Measurements from ENCODE around the gene DNAJA4. TPM values are rescaled to one million over a fixed set of nuclear protein-coding genes. Genes with fewer than 3 reads are reported as not detected.

The DNAJA4 gene
- total and polyA plus RNA-seq, 9 of the 15 experiments (the other 6 are each of a cell fraction or from before 2014, with no cell fraction given) = 0.11 to 1.0 (median 0.16) TPM; not detected in 4

- Histone ChIP-seq H3K36me3 (ENCODE audit: control insufficient read depth, insufficient read depth, low read length) (no peaks in the 10 kb centered on the region), H3K27ac (ENCODE audit: extremely low read depth, low read depth, low read length) (no peak overlapping the region), H2AFZ (ENCODE audit: low read depth, low read length) (peak overlapping the region; percentile 88), H3K4me1 (replicated peaks in 1 of 2; ENCODE audit: control insufficient read depth in 2 of 2, insufficient read depth in 2 of 2, low read length in 2 of 2) (peaks cover 9 to 17% of the 10 kb centered on the region in 2 experiments; a peak in 4 of 5 replicates), H4K20me1 (replicated peaks; ENCODE audit: control insufficient read depth, insufficient read depth, low read length) (no peaks in the 10 kb centered on the region), H3K9me1 (ENCODE audit: control insufficient read depth, insufficient read depth, low read length) (peaks cover 7% of the 10 kb centered on the region), H3K9ac (ENCODE audit: insufficient read depth in 1 of 2, low read depth in 2 of 2, low read length in 2 of 2) (peak overlapping the region; percentile 10 to 81; a peak in 3 of 4 replicates), H3K9me3 (replicated peaks; ENCODE audit: control insufficient read depth, insufficient read depth, low read depth, low read length) (no peaks in the 10 kb centered on the region), H3K79me2 (ENCODE audit: control insufficient read depth, insufficient read depth, low read length) (no peaks in the 10 kb centered on the region), H3K4me3 (no peak overlapping the region), H3K4me2 (ENCODE audit: insufficient read depth, low read length) (peak overlapping the region; percentile 34; the same call in 1 of the 2 replicates), H3K27me3 (ENCODE audit: control insufficient read depth in 2 of 2, insufficient read depth in 2 of 2, low read length in 2 of 2) (no peaks in the 10 kb centered on the region)
- DNase-seq (ENCODE audit: extremely low read depth in 1 of 4, low spot score in 3 of 4) (peak in 1 of 4 experiments; percentile 38), FAIRE-seq (peak; percentile 60), ATAC-seq (peak; percentile 13)
- ChIA-PET POLR2A (interaction anchor here (1.2 to 2.1 kb wide), 3 partner anchors 17 to 122 kb away, joined by 4 to 7 read pairs (median 4); partner anchors contain the start of genes IREB2 and SKIC8), CTCF (ENCODE audit: low intra/inter-chr PET ratio) (no interaction called here)
- peak; percentile 42 for TF ChIP-seq NFIC (IDR thresholded peaks at IDR 0.05)
- no peak for TF ChIP-seq LCOR (CRISPR knock-in tag; IDR thresholded peaks at IDR 0.05)
- TF ChIP-seq KDM4B (IDR thresholded peaks at IDR 0.05; ENCODE audit: borderline replicate concordance in 2 of 2, low read depth in 1 of 2) = no peak
- no peak for TF ChIP-seq SMARCE1 (IDR thresholded peaks at IDR 0.05)
- TF ChIP-seq POU5F1 (IDR thresholded peaks at IDR 0.05; ENCODE audit: borderline replicate concordance, low read depth, low read length, partially characterized antibody) = no peak
- 40% methylated on average over 16 of the region's 17 CpGs for WGBS (ENCODE audit: insufficient coverage, low coverage, missing lambda C conversion rate)
- in situ Hi-C loops (cut with MboI) (loop anchor here (10.0 kb wide), 2 partner anchors 168 to 398 kb away; no protein-coding TSS in a partner anchor), intact Hi-C loops (cut with micrococcal nuclease) (no loop called here)
- no TSS peak for BruUV-seq (replicated peaks)
Observed at GRCh38 chr15:78316283-78317083, 52.1 kb downstream of the DNAJA4 start.

All from K562 (cell line).